LHCN-M2 (cell line): ENCODE measurements around the gene KCNK5. TPM values are rescaled to one million over a fixed set of nuclear protein-coding genes. Genes with fewer than 3 reads are reported as not detected.

Experiments
- DNase-seq: peaks from one replicate; pipeline ENCODE4 v3.0.0-alpha.2; 2012; ENCODE audit warnings: low read depth
- total RNA-seq: library from RNA; depleted of rRNA; stranded (reverse); fragments of >200 nt; gene quantifications from 2 replicates; pipeline ENCODE4 v1.2.3, GENCODE V29; 2014

Gene KCNK5
- total RNA-seq, 1 experiment from 2014 or later = not detected

DNA sequence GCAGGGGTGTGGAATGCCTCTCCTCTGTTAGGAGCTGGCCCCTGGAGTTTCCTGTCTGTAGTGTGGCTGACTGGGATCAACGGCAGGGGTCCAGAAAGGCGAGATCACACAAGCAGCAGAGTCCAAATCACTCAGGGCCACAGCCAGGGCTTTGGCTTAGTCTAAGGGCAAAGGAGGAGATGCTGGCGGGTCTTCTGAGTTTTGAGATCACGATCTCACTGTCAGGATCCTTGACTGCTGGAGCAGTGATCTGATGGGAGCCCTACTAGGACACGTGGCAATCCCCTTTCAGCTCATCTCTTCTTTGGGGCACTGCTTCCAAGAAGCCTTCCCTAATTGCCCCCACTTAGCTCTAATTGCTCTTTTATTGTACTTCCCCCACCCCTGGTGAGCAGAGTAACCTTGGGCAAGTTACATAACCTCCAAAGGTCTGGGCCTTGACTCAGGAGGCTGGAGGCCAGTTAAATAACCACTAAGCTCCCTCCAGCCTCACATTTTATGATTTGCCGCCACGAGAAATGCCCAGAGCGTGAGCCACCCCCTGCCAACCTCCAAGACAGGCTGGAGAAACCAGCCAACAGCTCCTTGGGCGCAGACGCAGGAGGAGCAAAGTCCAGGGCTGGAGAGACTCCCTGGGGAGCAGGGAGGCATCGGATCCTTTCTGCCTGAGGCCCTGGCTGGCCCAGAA is 12.0 kb downstream of the KCNK5 start:
- DNase-seq = no peak

DNA sequence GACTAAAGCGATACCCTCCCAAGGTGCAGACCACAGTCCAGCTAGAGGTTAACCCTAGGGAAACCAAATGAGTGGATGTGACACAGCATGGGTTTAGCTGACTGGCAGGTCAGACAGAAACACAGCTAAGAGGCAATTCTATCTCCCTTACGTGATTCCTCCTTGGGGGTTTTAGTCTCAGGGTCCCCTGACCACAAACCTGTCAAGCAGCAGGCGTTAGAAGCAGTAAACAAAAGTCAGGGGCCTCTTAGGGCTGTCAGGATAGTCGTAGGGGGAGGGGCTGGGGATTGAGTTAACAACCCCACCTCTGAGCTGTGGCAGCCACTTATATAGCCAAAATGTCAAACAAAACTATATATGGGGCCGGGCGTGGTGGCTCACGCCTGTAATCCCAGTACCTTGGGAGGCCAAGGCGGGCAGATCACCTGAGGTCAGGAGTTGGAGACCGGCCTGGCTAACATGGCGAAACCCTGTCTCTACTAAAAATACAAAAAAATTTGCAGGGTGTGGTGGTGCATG is 13.6 kb downstream of the KCNK5 start:
- no peak for DNase-seq

DNA sequence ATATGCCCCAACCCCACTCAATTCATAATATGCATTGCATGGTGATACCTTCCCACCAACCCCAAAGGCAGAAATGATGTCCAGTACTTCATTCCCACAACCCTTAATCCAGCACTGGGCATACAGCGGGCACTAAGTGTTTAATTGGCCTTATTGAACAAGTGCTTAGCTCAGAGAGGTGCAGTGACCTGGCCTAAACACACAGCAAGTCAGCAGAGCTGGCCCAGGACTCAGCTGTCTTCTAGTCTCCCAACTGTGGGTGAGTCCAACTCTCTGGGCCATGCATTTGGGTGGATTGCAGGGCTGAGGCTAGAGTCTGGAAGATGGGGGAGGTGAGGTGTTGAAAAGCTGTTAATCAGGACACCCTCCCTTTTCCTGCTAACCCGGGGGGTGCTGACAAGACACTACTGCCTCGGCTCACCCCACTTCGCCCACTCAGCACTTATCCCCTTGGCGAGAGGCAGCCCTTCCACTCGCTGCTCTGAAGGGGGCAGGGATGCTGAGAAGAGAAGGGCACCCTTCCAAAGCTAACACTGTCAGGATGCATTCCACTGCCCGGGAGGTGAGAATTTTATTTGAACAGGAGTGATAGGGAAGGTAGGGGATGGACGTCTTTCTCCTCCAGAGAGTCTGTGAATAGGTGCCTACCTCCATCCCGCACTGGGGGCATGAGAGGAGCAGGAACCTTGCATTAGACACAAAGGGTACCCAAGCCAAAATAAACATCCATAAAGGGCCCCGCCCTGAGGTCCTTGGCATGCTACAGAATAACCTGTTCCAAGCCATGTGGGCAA is 14.2 kb downstream of the KCNK5 start:
- no peak for DNase-seq

DNA sequence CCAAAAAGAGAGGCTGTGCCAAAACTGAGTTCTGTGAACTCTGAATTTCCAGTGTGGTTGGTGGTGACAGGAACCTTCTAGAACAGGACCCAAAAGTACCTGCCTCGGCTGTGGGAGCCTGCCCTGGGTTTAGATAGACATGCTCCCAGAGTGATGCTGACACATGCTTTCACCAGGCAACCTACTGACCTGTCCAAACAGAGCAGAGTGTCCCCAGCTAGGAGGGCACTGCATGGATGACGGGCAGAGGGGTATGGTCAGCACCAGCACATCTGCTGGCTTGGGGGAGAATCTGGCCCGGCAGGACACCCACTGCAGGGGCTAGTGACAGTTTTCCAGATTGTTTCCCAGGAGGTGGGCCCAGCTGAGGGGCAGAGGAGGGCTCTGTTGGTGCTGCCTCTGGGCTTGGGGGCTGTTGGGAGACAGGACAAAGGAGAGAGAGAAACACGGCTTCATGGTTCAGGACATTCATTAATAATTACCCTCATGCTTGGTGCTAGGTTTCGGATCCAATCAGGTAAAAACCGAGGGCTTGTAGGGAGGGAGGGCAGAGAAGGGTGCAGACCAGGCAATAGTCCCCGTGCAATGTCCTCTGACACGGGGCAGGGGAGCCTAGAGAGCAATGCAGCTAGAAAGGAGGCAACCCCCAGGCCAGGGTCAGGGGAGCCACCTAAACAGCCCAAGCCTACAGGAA is 15.0 kb downstream of the KCNK5 start:
- DNase-seq = no peak

DNA sequence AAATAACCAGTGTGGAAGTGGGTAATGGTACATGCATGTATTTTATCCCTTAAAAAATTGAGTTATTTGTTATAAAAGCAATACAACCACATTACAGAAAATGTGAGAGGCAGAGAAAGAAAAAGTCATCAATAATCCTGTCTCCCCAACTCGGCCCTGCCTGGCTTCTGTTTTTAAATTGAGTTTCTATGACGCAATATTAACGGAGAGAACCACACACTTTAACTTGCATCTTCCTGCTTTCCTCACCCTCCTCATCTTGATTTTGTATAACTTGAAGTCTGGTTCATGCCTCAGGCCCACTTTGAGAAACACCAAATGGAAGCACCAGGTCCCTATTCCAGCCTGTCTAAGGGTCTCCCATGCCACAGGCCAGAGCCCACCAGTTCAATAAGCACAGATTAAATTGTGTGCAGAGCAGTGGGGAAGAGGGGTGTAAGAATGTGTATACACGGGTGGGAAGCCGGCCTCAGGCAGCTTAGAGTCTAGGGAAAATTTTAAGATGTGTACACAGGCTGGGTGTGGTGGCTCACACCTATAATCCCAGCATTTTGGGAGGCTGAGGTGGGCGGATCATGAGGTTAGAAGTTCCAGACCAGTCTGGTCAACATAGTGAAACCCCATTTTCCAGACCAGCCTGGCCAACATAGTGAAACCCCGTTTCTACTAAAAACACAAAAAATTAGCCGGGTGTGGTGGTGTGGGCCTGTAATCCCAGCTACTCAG is 15.9 kb downstream of the KCNK5 start:
- DNase-seq = no peak

DNA sequence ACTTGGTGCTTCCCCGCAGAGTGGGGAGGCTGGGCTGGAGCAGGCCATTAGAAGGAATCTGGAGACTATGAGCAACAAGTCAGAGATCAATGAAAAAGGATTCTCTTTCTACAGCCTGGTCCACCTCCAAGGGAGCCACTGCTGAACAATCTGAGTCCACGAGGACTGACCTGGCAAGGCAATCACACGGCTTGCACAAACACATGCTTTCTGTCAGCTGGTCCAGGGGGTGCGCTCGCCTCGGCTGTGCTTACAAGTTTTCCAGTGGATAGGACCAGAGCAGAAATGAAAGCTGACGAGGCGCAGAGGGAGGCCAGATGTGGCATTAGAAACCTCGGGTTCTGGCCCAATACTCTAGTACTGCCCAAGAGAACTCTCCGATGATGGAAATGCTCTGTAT is 18.1 kb downstream of the KCNK5 start:
- no peak for DNase-seq

DNA sequence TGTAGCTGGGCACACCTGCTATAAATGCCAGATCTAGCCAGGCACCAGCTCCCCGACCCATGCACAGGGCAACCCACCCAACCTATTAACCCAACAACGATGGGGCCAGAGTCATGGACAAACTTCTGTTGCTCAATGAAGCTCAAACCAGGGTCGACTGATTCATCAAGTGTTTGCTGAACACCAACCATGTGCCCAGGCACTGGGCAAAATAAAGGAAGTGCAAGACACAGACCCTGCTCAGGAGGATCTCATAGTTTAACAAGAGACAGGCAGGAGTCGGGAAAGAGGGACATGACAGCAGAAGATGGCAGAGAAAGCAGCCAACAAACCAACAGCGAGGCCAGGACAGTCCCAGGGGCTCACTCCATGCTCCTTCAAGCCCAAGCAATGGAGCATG is 18.8 kb downstream of the KCNK5 start:
- DNase-seq = no peak

DNA sequence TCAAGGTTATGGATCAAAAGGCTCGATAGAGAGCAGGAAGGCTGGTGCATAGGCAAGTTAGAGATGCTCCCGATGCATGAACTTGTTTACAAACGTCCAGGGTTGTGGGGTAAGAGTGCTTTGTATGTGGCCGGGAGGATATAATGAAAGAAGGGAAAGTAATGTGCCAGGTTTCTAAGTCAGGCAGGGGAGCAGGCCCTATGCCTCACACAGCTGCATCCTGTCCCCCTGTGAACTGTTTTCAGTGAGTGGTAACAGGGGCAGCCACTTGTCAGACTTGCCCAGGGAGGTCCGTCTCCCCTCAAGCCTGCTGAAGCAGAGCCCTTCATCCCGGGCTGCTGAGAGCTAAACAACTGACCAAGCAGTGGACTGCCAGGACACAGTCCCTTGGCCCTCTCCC is 19.4 kb downstream of the KCNK5 start:
- DNase-seq = no peak

DNA sequence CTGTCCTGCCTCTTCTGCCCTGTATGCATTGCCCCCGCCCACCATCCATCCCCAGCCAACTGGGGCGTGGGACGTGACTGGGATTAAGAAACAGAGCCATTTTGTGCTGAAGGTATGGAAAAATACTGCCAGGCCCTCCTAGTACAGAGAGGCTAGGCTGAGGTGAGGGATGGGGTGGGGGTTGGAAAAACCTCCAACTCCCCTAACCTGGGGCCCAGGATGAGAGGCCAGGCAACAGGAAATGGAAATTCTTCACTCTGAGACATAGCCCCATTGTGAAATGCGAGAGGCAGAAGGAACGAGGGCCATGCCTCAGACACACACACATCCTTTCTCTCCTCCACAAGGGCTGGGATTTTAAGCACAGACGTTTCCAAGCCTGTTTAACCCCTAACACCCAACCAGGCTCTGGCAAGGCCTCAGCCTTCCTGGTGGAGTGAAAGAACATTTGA is 19.9 kb downstream of the KCNK5 start:
- no peak for DNase-seq

DNA sequence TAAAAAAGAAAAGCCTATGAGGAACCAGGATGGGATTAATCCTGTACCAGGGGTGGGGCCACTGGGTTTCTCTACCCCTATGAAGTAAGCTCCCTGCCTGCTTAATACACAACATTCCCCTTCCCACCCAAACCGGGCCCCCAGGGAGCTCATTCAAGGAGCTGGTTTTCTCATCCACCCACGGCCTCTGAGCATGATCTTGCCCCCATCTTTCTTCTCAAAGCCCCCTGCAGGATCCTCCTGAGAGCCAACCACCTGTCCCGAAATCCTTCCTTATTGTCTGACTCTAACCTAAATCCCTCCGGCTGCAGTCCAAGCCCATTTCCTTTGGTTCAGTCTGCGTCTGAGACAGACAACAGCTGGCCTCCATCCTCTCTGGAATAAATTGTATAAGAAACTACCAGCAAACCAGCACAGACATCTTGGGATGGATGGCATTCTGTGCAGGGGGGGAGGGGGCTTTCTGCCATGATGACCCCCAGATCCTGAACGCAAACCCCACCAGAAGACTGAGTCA is 21.0 kb downstream of the KCNK5 start:
- no peak for DNase-seq

DNA sequence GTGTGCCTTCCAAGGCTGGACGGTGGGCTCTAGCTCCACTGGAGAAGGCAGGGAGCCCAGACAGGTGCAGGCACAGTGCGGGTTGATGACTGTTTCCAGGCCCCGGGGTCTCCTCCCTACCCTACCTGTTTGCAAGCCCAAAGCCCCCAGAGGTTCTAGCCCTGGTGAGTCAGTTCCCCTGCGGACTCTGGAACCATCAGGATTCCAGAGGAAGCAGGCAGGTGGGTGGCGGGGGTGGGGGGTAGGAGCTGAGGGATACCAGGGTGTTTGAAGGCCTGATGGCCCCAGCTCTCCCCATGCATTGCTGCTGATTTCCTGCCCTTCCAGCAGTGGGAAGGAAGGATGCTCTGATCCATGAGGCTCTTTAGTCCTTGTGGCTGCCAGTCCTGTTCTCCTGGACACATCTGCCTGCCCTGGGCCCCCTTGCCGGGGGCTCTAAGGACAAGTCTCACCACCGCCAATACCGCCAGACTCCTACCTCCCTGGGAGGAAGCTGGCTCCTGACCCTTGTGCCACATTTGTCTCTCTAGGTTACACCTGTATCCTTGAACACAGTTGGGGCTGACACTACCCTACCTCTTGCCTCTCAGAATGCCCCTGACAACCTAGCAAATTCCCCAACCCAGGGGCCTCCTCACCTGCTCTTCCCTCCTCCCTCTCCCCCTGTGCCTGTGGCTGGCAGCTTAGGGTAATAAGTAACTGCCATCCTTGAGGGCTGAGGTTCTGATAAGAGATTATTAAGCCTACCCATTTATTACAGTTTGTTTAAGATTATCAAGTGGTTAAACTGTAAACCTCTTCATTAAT is 21.7 kb downstream of the KCNK5 start:
- DNase-seq = no peak

DNA sequence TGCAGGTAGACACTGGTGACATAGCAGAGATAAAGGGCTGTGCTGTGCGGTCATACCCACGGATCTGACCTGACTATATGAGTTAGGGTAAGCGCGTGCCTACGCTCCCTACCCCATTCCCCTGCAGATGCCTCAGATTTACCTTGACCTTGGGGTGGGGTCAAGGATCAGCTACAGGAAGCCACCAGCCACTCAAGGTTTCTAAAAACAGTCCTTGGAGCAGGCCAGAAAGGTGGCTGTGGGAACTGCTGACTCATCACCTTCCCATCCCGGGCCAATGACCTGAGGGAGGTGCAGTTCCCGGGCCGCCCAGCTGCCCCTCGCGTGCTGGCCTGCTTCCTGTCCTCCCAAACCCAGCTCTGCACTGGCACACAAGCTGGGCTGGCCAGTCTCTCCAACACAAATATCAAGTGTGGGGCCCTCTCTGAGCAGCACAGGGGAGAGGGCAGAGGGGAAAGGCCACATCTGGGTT is 23.0 kb downstream of the KCNK5 start:
- no peak for DNase-seq

DNA sequence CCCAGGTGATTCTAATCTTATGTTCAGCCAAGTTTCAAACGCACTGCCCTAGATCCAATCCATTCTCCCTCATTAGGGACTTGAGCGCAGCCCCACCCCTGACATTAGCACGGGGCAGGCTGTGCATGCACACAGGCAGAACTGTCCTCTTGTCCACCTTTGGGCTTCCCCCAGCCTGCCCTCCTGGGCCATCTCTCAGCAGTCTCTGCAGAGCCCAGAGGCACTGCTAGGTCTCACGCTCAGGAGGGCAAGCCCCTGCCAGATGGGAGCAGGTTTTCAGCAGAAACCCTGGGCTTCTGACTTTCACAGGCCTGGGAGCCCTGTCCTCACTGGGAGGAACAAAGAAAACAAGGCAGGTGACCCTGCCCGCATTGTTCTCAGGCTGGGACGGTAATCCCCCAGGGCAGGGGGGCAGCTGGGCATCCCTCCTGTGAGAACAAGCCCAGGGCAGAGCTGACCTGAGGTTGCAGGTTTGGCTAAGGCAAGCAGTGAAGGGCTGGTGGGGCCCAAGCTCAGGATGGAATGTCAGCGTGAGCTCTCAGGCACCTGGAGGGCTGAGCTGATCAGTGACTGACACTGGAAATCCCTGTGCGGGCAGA is 24.5 kb downstream of the KCNK5 start:
- DNase-seq = no peak

DNA sequence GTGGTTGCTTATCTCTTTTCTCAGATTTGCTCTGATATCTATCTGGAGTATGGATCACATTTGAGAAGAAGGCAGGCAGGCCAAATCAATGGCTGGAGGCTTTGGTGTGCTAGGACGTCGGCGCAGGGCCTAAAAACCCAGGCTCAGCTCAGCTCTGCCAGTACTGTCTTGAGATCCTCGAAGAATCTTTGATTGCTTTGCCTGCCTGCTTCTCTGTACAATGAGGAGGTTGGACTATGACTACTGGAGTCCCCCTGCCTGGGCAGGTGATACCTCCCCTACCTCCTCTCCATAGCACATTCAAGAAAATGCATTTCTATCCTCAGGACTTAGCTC is 25.1 kb downstream of the KCNK5 start:
- no peak for DNase-seq

DNA sequence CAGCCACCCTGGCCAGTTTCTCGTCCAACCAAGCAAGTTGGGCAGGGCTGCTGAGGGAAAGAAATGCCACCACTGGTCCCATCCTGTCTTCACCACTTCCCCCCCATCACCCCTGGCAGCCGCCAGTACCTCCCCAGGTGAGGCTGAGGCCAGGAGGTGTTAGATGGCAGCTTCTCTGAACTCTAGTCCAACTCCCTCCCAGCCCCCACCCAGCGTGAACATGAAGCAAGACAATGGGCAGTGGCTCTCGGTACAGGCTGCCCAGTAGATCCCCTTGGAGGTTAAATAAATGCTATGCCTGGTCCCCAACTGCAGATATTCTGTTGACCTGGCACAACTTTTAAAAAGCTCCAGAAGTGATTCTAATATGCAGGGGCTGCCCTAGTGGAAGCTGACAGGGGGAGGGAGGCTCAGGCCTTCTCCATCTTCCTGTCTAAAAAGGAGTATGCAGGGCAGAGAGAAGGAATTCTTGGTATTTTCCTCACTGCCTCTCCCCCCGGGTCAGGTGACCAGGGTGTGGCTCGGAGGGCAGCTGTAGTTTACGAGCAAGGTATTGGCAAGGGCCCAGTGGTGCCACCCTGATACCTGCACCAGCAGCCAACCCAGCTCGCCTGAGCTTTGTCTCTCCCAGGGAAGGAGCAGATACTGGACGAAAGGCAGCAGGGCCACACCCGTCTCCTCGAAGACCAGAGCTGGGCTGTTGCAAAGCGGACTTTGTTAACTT is 25.7 kb downstream of the KCNK5 start:
- DNase-seq = no peak

DNA sequence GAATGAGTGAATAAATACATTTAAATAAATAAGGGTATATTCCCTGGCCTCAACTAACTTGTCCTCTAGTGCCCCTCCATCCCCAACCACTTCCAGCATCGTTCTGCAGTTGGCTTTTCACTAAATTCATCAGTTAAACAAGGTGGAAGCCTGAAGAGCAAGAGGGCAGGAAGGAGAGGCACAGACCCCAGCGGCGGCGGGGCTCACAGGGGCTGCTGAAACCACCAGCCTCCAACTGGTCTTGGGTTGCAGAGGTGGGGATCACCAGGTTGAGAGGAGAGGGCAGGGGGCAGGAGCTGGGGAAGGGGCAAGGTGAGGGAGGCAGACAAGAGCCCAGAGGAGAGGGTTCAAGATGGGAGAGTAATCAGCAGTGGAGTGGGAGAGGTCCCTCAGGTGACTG is 27.1 kb downstream of the KCNK5 start:
- DNase-seq = no peak

DNA sequence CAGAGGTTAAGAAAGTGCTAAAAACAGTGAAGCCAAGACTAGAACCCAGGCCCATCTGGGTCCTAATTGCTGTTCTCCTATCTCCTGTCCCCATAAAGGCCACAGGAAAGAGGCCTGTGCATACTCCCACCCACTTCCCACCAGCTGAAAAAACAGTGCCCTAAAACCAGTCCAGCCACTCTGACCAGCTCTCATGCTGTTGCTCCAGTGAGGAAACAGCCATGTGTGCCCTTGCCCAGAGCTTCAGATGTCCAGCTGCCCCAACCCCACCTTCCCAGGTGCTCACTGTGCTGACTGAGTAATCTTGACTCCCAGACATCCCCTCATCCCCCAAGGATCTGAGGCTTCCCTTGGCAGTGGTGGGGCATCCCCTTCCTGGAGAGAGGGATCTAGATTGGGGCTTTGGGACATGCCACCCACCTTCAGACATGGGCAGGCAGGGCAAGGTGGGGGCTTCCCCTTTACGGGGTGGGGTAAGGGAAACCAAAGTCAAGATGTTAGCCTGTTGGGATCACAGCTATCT is 28.7 kb downstream of the KCNK5 start:
- no peak for DNase-seq

DNA sequence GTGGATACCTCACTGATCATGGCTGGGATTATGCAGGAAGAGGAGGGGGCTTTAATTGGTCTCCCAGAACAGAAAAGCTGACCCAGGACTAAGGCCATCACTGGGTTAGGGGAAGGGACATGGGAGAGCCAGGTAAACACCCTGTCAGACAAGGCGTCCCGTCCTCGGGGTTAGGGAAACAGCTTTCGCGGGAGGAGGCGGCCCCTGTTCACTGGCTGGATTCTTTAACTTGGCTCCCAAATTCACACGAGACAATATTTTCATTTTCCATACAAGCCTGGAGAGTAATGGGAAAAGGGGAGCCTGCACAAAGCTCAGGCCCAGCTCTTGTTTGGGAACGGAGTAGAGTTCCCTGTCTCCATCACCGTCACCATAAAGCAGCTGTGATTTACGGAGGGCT is 29.3 kb downstream of the KCNK5 start:
- no peak for DNase-seq

DNA sequence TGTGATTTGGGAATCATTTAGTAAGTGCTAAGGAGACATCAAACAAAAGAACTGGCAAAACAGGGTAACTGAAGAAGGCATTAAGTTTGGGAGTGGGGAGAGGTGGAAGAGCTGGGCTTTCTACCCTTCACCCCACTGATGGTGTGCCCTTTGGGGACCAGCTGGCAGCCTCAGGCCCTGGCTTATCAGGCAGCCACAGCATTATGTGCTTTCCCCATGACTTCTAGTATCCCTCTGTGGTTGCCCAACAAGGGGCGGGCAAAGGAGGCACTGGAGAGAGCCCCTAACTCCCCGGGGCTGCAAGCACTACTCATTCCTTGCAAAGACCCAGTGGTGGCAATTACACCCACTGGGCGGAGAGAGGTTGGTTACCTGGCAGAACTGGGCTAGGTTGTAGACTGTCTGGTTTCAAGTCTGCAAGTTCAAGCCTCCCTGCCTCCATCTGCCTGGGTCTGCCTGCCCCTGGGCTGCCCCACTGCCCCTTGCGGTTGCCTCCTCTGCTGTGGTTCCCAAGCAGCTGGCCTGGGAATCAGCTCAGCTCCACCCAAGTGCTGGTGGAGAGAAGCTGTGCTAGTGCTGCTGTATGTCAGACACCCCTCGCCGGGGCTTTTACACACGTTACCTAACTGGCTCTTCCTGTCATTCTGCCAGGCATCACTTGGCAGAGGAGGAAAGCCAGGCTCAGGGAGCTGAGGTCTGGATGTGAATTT is 29.9 kb downstream of the KCNK5 start:
- DNase-seq = no peak
